Liver (tissue), 9 donors: ENCODE data around the gene TBC1D9. TPM values are rescaled to one million over a fixed set of nuclear protein-coding genes. Genes with fewer than 3 reads are reported as not detected.

ENCODE experiments used
- DNase-seq: peaks from one replicate; pipeline ENCODE4 v3.0.0-alpha.2; 2017; ENCODE audit warnings: low spot score
- H3K27ac ChIP-seq, 2 donors: one replicate each; pipeline ENCODE4 v1.7.0; 2013; ENCODE audit warnings: inconsistent platforms in 2 of 2, low read length in 2 of 2, control low read depth in 1 of 2, low read depth in 1 of 2, mild to moderate bottlenecking in 1 of 2
- H3K27me3 ChIP-seq, 4 donors: one replicate each; pipeline versions ENCODE4 v1.6.1 to v1.7.0; 2013; ENCODE audit warnings: low read length in 3 of 4, inconsistent platforms in 1 of 4, mild to moderate bottlenecking in 1 of 4, moderate library complexity in 1 of 4; ENCODE audit not compliant: control insufficient read depth in 4 of 4, insufficient read depth in 4 of 4
- H3K36me3 ChIP-seq, 4 donors: one replicate each; pipeline versions ENCODE4 v1.6.1 to v1.7.0; 2013; ENCODE audit warnings: low read length in 3 of 4, mild to moderate bottlenecking in 3 of 4, low read depth in 1 of 4, moderate library complexity in 1 of 4; ENCODE audit not compliant: control insufficient read depth in 4 of 4, insufficient read depth in 3 of 4
- H3K4me1 ChIP-seq, 4 donors: one replicate each; pipeline versions ENCODE4 v1.6.1 to v1.7.0; 2013; ENCODE audit warnings: low read length in 3 of 4, mild to moderate bottlenecking in 3 of 4, moderate library complexity in 1 of 4; ENCODE audit not compliant: control insufficient read depth in 4 of 4, insufficient read depth in 4 of 4
- H3K4me3 ChIP-seq, 3 donors: one replicate each; pipeline versions ENCODE4 v1.6.1 to v1.7.0; 2013; ENCODE audit warnings: low read length in 3 of 3, control low read depth in 1 of 3, low read depth in 1 of 3, mild to moderate bottlenecking in 1 of 3
- H3K9ac ChIP-seq, 2 donors: one replicate each; pipeline ENCODE4 v1.7.0; 2013; ENCODE audit warnings: low read length in 2 of 2, mild to moderate bottlenecking in 2 of 2, moderate library complexity in 2 of 2, control low read depth in 1 of 2, low read depth in 1 of 2
- H3K9me3 ChIP-seq, 4 donors: one replicate each; pipeline versions ENCODE4 v1.6.1 to v1.7.0; 2013; ENCODE audit warnings: low read length in 3 of 4; ENCODE audit not compliant: control insufficient read depth in 4 of 4
- ATF3 ChIP-seq: IDR thresholded peaks from 2 replicates; pipeline ENCODE4 v1.6.1; 2016; ENCODE audit warnings: antibody characterized with exemption
- CTCF ChIP-seq: fragments of 150-350 bp; IDR thresholded peaks from 2 replicates; pipeline ENCODE4 v1.5.1; 2017; ENCODE audit warnings: improper control_type of control experiment, low read depth, low read length; ENCODE audit not compliant: missing input control
- EGR1 ChIP-seq, 2 donors: IDR thresholded peaks; 2 replicates each; pipeline ENCODE4 v1.6.1; 2016 to 2018; ENCODE audit warnings: antibody characterized with exemption in 2 of 2, low read depth in 2 of 2
- FOXA2 ChIP-seq: IDR thresholded peaks from 2 replicates; pipeline ENCODE4 v1.6.1; 2016; ENCODE audit warnings: antibody characterized with exemption
- GABPA ChIP-seq, 2 donors: IDR thresholded peaks in 1 of 2; conservative IDR thresholded peaks in 1 of 2; 2 replicates each; pipeline ENCODE4 v1.6.1; 2016; ENCODE audit warnings: antibody characterized with exemption in 2 of 2, mild to moderate bottlenecking in 1 of 2, moderate library complexity in 1 of 2
- HNF4G ChIP-seq: IDR thresholded peaks from 2 replicates; pipeline ENCODE4 v1.6.1; 2016; ENCODE audit warnings: antibody characterized with exemption
- JUND ChIP-seq, 2 donors: IDR thresholded peaks; 2 replicates each; pipeline ENCODE4 v1.6.1; 2016; ENCODE audit warnings: antibody characterized with exemption in 2 of 2
- MAX ChIP-seq: IDR thresholded peaks from 2 replicates; pipeline ENCODE4 v1.6.1; 2016; ENCODE audit warnings: antibody characterized with exemption
- NR2F2 ChIP-seq: IDR thresholded peaks from 2 replicates; pipeline ENCODE4 v1.6.1; 2016; ENCODE audit warnings: antibody characterized with exemption
- RAD21 ChIP-seq, 2 donors: IDR thresholded peaks; 2 replicates each; pipeline ENCODE4 v1.6.1; 2016; ENCODE audit warnings: antibody characterized with exemption in 2 of 2, mild to moderate bottlenecking in 2 of 2
- REST ChIP-seq: IDR thresholded peaks from 2 replicates; pipeline ENCODE4 v1.6.1; 2016; ENCODE audit warnings: antibody characterized with exemption, mild to moderate bottlenecking
- RXRA ChIP-seq, 2 donors: IDR thresholded peaks; 2 replicates each; pipeline ENCODE4 v1.6.1; 2017 to 2018; ENCODE audit warnings: antibody characterized with exemption in 2 of 2, mild to moderate bottlenecking in 1 of 2
- SP1 ChIP-seq: IDR thresholded peaks from 2 replicates; pipeline ENCODE4 v1.6.1; 2018; ENCODE audit warnings: antibody characterized with exemption, mild to moderate bottlenecking
- YY1 ChIP-seq: IDR thresholded peaks from 2 replicates; pipeline ENCODE4 v1.6.1; 2016; ENCODE audit warnings: antibody characterized with exemption, mild to moderate bottlenecking
- ZBTB33 ChIP-seq: IDR thresholded peaks from 2 replicates; pipeline ENCODE4 v1.6.1; 2016; ENCODE audit warnings: antibody characterized with exemption
- WGBS: extraction: QIAGEN DNeasy Blood & Tissue Kit; methylation state at CpG from one replicate; pipeline ENCODE4 v1.1.7; 2013; 5-methylcytosine and 5-hydroxymethylcytosine counted together
- polyA plus RNA-seq, 2 donors: library from polyadenylated mRNA; stranded (reverse) in 1 of 2; unstranded in 1 of 2; fragments of 200-250 nt in 1 of 2; fragments of >200 nt in 1 of 2; fragmentation: Nextera tagmentation in 1 of 2; extraction: Ambion mirVana in 1 of 2; gene quantifications; one replicate each; pipeline versions ENCODE4 v1.2.1 to v1.2.3, GENCODE V29; 2013 to 2015
- total RNA-seq, 2 donors: library from RNA; depleted of rRNA; stranded (reverse); fragments of >200 nt; gene quantifications; one replicate each; pipeline ENCODE4 v1.2.3, GENCODE V29; 2014
- donor health status: healthy.
- donor health status: healthy.
- donor health status: healthy.
- donor health status: healthy.
- donor health status: healthy.

TBC1D9 gene
- total and polyA plus RNA-seq, 4 donors, result 1.4 to 8.5 (median 6.3) TPM

GRCh38 chr4:140740906-140741670 lies 15.1 kb downstream of the TBC1D9 start:
- Histone ChIP-seq H3K4me1 (peaks cover 0 to 5% (median 0%) of the 10 kb centered on the region in 4 donors), H3K9me3 (no peaks in the 10 kb centered on the region), H3K27ac (no peak overlapping the region), H3K27me3 (no peaks in the 10 kb centered on the region), H3K9ac (no peak overlapping the region), H3K36me3 (no peaks in the 10 kb centered on the region), H3K4me3 (no peak overlapping the region)
- TF ChIP-seq REST, result no peak
- no peak for DNase-seq
- 91% methylated on average over 3 of the region's 3 CpGs for WGBS

GRCh38 chr4:140740422-140740821 lies 15.8 kb downstream of the TBC1D9 start:
- peaks cover 0 to 5% (median 0%) of the 10 kb centered on the region in 4 donors for H3K4me1 ChIP-seq
- DNase-seq, result no peak
- no peaks in the 10 kb centered on the region for H3K9me3 ChIP-seq
- H3K27me3 ChIP-seq, result no peaks in the 10 kb centered on the region
- no peak overlapping the region for H3K9ac ChIP-seq
- no peaks in the 10 kb centered on the region for H3K36me3 ChIP-seq
- no peak for TF ChIP-seq MAX
- no peak for TF ChIP-seq NR2F2
- no peak for TF ChIP-seq RXRA (IDR thresholded peaks at IDR 0.05)
- TF ChIP-seq ZBTB33, result no peak
- TF ChIP-seq YY1, result no peak
- no peak for TF ChIP-seq EGR1 (IDR thresholded peaks at IDR 0.05; ENCODE audit: low read depth in 2 of 2)
- TF ChIP-seq FOXA2, result no peak
- no peak for TF ChIP-seq RAD21 (IDR thresholded peaks at IDR 0.05)
- no peak for TF ChIP-seq CTCF
- TF ChIP-seq REST, result no peak
- no peak for TF ChIP-seq JUND (IDR thresholded peaks at IDR 0.05)
- no peak for TF ChIP-seq ATF3
- no peak for TF ChIP-seq HNF4G
- no peak for TF ChIP-seq SP1
- TF ChIP-seq GABPA (IDR thresholded peaks at IDR 0.05 in 1 of 2, conservative IDR thresholded peaks at IDR 0.05 in 1 of 2), result no peak
- WGBS, result 93% methylated on average over 1 of the region's 1 CpG
- H3K27ac ChIP-seq, result no peak overlapping the region
- H3K4me3 ChIP-seq, result no peak overlapping the region
